Esophagus squamous epithelium (tissue), 4 donors: ENCODE results near the gene TMEM120B.

Experiments
- POLR2A ChIP-seq, 4 donors: fragments of 450-650 bp; IDR thresholded peaks; one replicate each; pipeline ENCODE4 v1.6.1; 2017; ENCODE audit warnings: antibody characterized with exemption in 4 of 4, mild to moderate bottlenecking in 4 of 4, moderate library complexity in 3 of 4
- TF ChIP-seq, protein P1 (sequence below), 6 experiments: fragments of 450-650 bp in 4 of 6; fragments of 200-600 bp in 2 of 6; sonication (generic) in 2 of 6; IDR thresholded peaks; one replicate each; pipeline ENCODE4 v1.5.1; 2016 to 2019; ENCODE audit warnings: antibody characterized with exemption in 6 of 6, mild to moderate bottlenecking in 4 of 6, moderate library complexity in 4 of 6

DNA sequence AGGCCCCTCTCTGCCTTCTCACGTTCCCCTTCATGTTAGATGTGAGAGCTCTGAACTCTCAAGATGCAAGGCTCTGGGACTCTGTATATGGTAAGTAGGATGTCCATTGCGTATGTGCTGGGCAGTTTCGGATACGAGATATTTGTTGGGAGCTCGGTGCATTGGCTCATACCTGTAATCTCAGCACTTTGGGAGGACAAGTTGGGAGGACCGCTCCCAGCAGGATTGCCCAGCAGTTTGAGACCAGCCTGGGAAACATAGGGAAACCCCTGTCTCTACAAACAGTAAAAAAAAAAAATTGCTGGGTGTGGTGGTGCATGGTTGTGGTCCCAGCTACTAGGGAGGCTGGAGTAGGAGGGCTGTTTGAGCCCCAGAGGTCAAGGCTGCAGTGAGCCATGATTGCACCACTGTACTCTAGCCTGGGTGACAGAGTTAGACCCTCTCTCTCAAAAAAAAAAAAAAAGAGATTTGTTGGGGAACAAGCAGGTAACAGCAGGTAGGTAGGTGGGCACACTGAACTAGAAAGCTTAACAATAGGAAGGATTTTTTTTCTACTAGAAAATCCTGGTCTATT is 3.4 kb downstream of the TMEM120B start:
- TF ChIP-seq, protein P1, sequence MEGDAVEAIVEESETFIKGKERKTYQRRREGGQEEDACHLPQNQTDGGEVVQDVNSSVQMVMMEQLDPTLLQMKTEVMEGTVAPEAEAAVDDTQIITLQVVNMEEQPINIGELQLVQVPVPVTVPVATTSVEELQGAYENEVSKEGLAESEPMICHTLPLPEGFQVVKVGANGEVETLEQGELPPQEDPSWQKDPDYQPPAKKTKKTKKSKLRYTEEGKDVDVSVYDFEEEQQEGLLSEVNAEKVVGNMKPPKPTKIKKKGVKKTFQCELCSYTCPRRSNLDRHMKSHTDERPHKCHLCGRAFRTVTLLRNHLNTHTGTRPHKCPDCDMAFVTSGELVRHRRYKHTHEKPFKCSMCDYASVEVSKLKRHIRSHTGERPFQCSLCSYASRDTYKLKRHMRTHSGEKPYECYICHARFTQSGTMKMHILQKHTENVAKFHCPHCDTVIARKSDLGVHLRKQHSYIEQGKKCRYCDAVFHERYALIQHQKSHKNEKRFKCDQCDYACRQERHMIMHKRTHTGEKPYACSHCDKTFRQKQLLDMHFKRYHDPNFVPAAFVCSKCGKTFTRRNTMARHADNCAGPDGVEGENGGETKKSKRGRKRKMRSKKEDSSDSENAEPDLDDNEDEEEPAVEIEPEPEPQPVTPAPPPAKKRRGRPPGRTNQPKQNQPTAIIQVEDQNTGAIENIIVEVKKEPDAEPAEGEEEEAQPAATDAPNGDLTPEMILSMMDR (IDR thresholded peaks at IDR 0.05) = no peak
- no peak for TF ChIP-seq POLR2A (IDR thresholded peaks at IDR 0.05)
